ENCODE results near the gene CHPF2.

The CHPF2 gene

GRCh38 chr7:151237244-151238189 is 5.2 kb downstream of the CHPF2 start:
- H3K36me3 ChIP-seq (ENCODE audit: control insufficient read depth in 1 of 2, insufficient read depth in 2 of 2, low read length in 2 of 2) = peaks cover 33 to 61% of the 10 kb centered on the region in 2 donors
- H3K9me3 ChIP-seq (ENCODE audit: control insufficient read depth in 1 of 2, low read length in 2 of 2) = no peaks in the 10 kb centered on the region
- H3K4me3 ChIP-seq (ENCODE audit: low read depth in 1 of 2, low read length in 2 of 2) = no peak overlapping the region
- no peaks in the 10 kb centered on the region for H3K27me3 ChIP-seq (ENCODE audit: low read depth, low read length)
- no peak overlapping the region for H3K27ac ChIP-seq (ENCODE audit: low read length)
- peaks cover 8 to 15% of the 10 kb centered on the region in 2 donors for H3K4me1 ChIP-seq (ENCODE audit: control insufficient read depth in 1 of 2, insufficient read depth in 2 of 2, low read length in 2 of 2)

- H3K36me3 ChIP-seq (ENCODE audit: control insufficient read depth in 1 of 2, insufficient read depth in 2 of 2, low read length in 2 of 2) = peaks cover 33 to 61% of the 10 kb centered on the region in 2 donors
- H3K4me3 ChIP-seq (ENCODE audit: low read depth in 1 of 2, low read length in 2 of 2) = no peak overlapping the region
- no peak overlapping the region for H3K27ac ChIP-seq (ENCODE audit: low read length)
- no peaks in the 10 kb centered on the region for H3K9me3 ChIP-seq (ENCODE audit: control insufficient read depth in 1 of 2, low read length in 2 of 2)
- peaks cover 7 to 16% of the 10 kb centered on the region in 2 donors for H3K4me1 ChIP-seq (ENCODE audit: control insufficient read depth in 1 of 2, insufficient read depth in 2 of 2, low read length in 2 of 2)
- no peaks in the 10 kb centered on the region for H3K27me3 ChIP-seq (ENCODE audit: low read depth, low read length)
These were observed 6.0 kb downstream of the CHPF2 start for GRCh38 chr7:151238190-151238810.

- peaks cover 2% of the 10 kb centered on the region for H3K27me3 ChIP-seq (ENCODE audit: low read depth, low read length)
- H3K9me3 ChIP-seq (ENCODE audit: control insufficient read depth in 1 of 2, low read length in 2 of 2) = no peaks in the 10 kb centered on the region
- H3K4me3 ChIP-seq (ENCODE audit: low read depth in 1 of 2, low read length in 2 of 2) = no peak overlapping the region
- peaks cover 33 to 61% of the 10 kb centered on the region in 2 donors for H3K36me3 ChIP-seq (ENCODE audit: control insufficient read depth in 1 of 2, insufficient read depth in 2 of 2, low read length in 2 of 2)
- no peak overlapping the region for H3K27ac ChIP-seq (ENCODE audit: low read length)
- peaks cover 0 to 15% of the 10 kb centered on the region in 2 donors for H3K4me1 ChIP-seq (ENCODE audit: control insufficient read depth in 1 of 2, insufficient read depth in 2 of 2, low read length in 2 of 2)
These were observed 6.9 kb downstream of the CHPF2 start for GRCh38 chr7:151238924-151239836.

- peaks cover 33 to 56% of the 10 kb centered on the region in 2 donors for H3K36me3 ChIP-seq (ENCODE audit: control insufficient read depth in 1 of 2, insufficient read depth in 2 of 2, low read length in 2 of 2)
- peaks cover 0 to 21% of the 10 kb centered on the region in 2 donors for H3K4me1 ChIP-seq (ENCODE audit: control insufficient read depth in 1 of 2, insufficient read depth in 2 of 2, low read length in 2 of 2)
- H3K9me3 ChIP-seq (ENCODE audit: control insufficient read depth in 1 of 2, low read length in 2 of 2) = no peaks in the 10 kb centered on the region
- H3K27ac ChIP-seq (ENCODE audit: low read length) = no peak overlapping the region
- no peak overlapping the region for H3K4me3 ChIP-seq (ENCODE audit: low read depth in 1 of 2, low read length in 2 of 2)
- H3K27me3 ChIP-seq (ENCODE audit: low read depth, low read length) = peaks cover 10% of the 10 kb centered on the region
These were observed 7.7 kb downstream of the CHPF2 start for GRCh38 chr7:151239837-151240459.

GRCh38 chr7:151240536-151240935 is 8.3 kb downstream of the CHPF2 start:
- no peaks in the 10 kb centered on the region for H3K9me3 ChIP-seq (ENCODE audit: control insufficient read depth in 1 of 2, low read length in 2 of 2)
- peaks cover 14% of the 10 kb centered on the region for H3K27me3 ChIP-seq (ENCODE audit: low read depth, low read length)
- peaks cover 33 to 50% of the 10 kb centered on the region in 2 donors for H3K36me3 ChIP-seq (ENCODE audit: control insufficient read depth in 1 of 2, insufficient read depth in 2 of 2, low read length in 2 of 2)
- H3K4me3 ChIP-seq (ENCODE audit: low read depth in 1 of 2, low read length in 2 of 2) = no peak overlapping the region
- H3K27ac ChIP-seq (ENCODE audit: low read length) = no peak overlapping the region
- H3K4me1 ChIP-seq (ENCODE audit: control insufficient read depth in 1 of 2, insufficient read depth in 2 of 2, low read length in 2 of 2) = peaks cover 0 to 26% of the 10 kb centered on the region in 2 donors

- Histone ChIP-seq H3K4me3 (ENCODE audit: low read depth in 1 of 2, low read length in 2 of 2) (no peak overlapping the region), H3K4me1 (ENCODE audit: control insufficient read depth in 1 of 2, insufficient read depth in 2 of 2, low read length in 2 of 2) (peaks cover 0 to 32% of the 10 kb centered on the region in 2 donors), H3K36me3 (ENCODE audit: control insufficient read depth in 1 of 2, insufficient read depth in 2 of 2, low read length in 2 of 2) (peaks cover 32 to 47% of the 10 kb centered on the region in 2 donors), H3K27ac (ENCODE audit: low read length) (no peak overlapping the region), H3K27me3 (ENCODE audit: low read depth, low read length) (peaks cover 19% of the 10 kb centered on the region), H3K9me3 (ENCODE audit: control insufficient read depth in 1 of 2, low read length in 2 of 2) (no peaks in the 10 kb centered on the region)
These were observed 8.9 kb downstream of the CHPF2 start for GRCh38 chr7:151240942-151241754.

- Histone ChIP-seq H3K36me3 (ENCODE audit: control insufficient read depth in 1 of 2, insufficient read depth in 2 of 2, low read length in 2 of 2) (peaks cover 26 to 47% of the 10 kb centered on the region in 2 donors), H3K27ac (ENCODE audit: low read length) (no peak overlapping the region), H3K4me1 (ENCODE audit: control insufficient read depth in 1 of 2, insufficient read depth in 2 of 2, low read length in 2 of 2) (peaks cover 3 to 38% of the 10 kb centered on the region in 2 donors), H3K9me3 (ENCODE audit: control insufficient read depth in 1 of 2, low read length in 2 of 2) (no peaks in the 10 kb centered on the region), H3K27me3 (ENCODE audit: low read depth, low read length) (peaks cover 22% of the 10 kb centered on the region), H3K4me3 (ENCODE audit: low read depth in 1 of 2, low read length in 2 of 2) (no peak overlapping the region)
These were observed 9.4 kb downstream of the CHPF2 start for GRCh38 chr7:151241755-151242096.

- H3K4me1 ChIP-seq (ENCODE audit: control insufficient read depth in 1 of 2, insufficient read depth in 2 of 2, low read length in 2 of 2) = peaks cover 3 to 45% of the 10 kb centered on the region in 2 donors
- H3K27ac ChIP-seq (ENCODE audit: low read length) = no peak overlapping the region
- H3K9me3 ChIP-seq (ENCODE audit: control insufficient read depth in 1 of 2, low read length in 2 of 2) = no peaks in the 10 kb centered on the region
- peaks cover 22% of the 10 kb centered on the region for H3K27me3 ChIP-seq (ENCODE audit: low read depth, low read length)
- peaks cover 21 to 40% of the 10 kb centered on the region in 2 donors for H3K36me3 ChIP-seq (ENCODE audit: control insufficient read depth in 1 of 2, insufficient read depth in 2 of 2, low read length in 2 of 2)
- H3K4me3 ChIP-seq (ENCODE audit: low read depth in 1 of 2, low read length in 2 of 2) = no peak overlapping the region
These were observed 10.1 kb downstream of the CHPF2 start for GRCh38 chr7:151242159-151243044.

- H3K4me3 ChIP-seq (ENCODE audit: low read depth in 1 of 2, low read length in 2 of 2) = peak overlapping the region in 1 of 2 donors; percentile 26
These were observed 10.7 kb downstream of the CHPF2 start for GRCh38 chr7:151243045-151243349.

More at GRCh38 chr7:151243045-151243349, 10.7 kb downstream of the CHPF2 start:
- Histone ChIP-seq H3K4me1 (ENCODE audit: control insufficient read depth in 1 of 2, insufficient read depth in 2 of 2, low read length in 2 of 2) (peaks cover 3 to 50% of the 10 kb centered on the region in 2 donors), H3K27me3 (ENCODE audit: low read depth, low read length) (peaks cover 22% of the 10 kb centered on the region), H3K27ac (ENCODE audit: low read length) (no peak overlapping the region), H3K36me3 (ENCODE audit: control insufficient read depth in 1 of 2, insufficient read depth in 2 of 2, low read length in 2 of 2) (peaks cover 17 to 35% of the 10 kb centered on the region in 2 donors), H3K9me3 (ENCODE audit: control insufficient read depth in 1 of 2, low read length in 2 of 2) (no peaks in the 10 kb centered on the region)
